ENCODE data around the gene HOXD3. TPM values are rescaled to one million over a fixed set of nuclear protein-coding genes. Genes with fewer than 3 reads are reported as not detected.
A peak's percentile ranks its signal among the peaks of the same experiment; 100 is the strongest.

HOXD3 gene
- 0.29 and 0.70 TPM in 2 replicates for total RNA-seq (2014; rRNA removed; shearing (Covaris generic))

DNA sequence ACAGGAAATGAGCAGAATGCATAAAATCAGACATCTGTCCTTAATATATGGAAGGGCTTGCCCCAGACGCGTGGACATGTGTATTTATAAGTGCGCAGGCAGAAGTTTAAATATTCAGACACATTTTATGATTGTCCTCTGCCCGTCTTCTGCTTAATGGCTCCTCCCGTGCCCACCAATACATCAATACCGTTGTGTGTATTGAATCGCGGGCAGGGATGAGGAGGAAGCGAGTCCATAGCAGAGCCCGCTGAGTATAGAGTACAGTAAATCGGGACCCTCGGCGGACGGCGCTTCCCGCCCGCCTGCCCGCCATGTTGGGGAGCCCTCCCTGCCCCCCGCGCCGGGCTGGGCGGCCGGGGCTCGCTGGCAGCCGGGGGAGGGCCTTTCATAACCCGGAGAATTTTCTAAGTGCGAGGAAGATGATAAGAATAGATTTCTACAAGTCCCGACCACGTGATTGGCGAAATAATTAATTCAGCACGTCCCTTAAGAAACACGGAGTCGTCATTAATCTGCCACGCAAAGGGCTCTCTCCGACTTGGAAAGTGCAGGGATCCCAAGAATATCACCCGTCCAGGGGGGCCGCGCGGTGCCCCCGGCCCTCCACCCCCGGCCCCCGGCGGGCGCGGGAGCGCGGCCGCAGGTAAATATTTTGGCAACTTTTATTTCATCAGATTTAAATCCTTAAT, at the start of gene HOXD3:
HOXD3 (plus strand) TSS at position 501 of the 692 bp plus-strand sequence. CDS start 11,808 bp downstream, outside the sequence.
- DNase-seq (ENCODE audit: low spot score), result no peak

DNA sequence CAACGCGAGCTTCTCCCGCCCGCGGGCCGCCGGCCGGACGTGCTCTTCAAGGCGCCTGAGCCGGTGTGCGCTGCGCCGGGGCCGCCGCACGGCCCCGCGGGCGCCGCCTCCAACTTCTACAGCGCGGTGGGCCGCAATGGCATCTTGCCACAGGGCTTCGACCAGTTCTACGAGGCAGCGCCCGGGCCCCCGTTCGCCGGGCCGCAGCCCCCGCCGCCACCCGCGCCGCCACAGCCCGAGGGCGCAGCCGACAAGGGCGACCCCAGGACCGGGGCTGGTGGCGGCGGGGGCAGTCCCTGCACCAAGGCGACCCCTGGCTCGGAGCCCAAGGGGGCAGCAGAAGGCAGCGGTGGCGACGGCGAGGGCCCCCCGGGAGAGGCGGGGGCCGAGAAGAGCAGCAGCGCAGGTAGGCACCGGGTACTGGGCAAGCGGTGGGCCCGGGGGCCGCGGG, 49.4 kb upstream of the HOXD3 start:
- DNase-seq (ENCODE audit: low spot score), result no peak

- no peak for DNase-seq (ENCODE audit: low spot score)
Measured at GRCh38 chr2:176109192-176109901, 47.8 kb upstream of the HOXD3 start.

DNA sequence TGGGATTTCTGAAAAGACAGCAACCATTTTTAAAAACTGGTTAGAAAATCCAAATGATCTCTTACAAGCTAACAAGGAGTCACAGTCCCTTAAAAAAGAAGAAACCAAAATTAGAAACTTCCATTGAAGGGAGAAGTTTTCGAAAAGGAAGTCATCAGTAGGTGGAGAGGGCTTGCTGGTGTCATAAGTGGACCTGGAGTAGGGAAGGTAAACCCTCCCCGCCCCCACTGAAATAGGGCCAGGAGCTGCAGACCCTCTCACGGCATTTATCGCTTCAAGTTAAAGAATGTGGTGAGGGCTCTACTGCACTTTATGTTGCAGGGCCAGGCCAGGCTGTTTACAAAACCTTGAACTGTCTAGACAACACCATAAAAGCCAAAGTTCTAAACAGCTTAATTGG, 47.2 kb upstream of the HOXD3 start:
- no peak for DNase-seq (ENCODE audit: low spot score)

GRCh38 chr2:176110415-176111308, 46.4 kb upstream of the HOXD3 start:
- no peak for DNase-seq (ENCODE audit: low spot score)

DNA sequence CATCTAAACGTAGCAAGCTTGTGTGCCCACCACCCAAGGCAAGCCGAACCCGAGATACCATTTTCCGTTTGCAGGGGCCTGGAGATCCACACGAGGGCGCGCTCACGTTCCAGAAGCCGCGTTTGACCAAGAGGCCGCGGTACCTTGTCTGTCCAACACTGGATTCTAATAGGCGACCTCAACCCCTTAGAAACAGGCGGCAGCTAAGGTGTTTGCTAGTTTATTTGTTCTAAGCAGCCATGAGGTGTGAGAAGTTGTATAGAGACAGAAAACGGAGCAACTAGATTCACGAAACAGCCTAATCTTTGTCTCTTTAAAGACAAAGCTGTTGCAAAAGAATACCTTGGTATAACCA, 45.8 kb upstream of the HOXD3 start:
- peak; percentile 34 for DNase-seq (ENCODE audit: low spot score)

DNA sequence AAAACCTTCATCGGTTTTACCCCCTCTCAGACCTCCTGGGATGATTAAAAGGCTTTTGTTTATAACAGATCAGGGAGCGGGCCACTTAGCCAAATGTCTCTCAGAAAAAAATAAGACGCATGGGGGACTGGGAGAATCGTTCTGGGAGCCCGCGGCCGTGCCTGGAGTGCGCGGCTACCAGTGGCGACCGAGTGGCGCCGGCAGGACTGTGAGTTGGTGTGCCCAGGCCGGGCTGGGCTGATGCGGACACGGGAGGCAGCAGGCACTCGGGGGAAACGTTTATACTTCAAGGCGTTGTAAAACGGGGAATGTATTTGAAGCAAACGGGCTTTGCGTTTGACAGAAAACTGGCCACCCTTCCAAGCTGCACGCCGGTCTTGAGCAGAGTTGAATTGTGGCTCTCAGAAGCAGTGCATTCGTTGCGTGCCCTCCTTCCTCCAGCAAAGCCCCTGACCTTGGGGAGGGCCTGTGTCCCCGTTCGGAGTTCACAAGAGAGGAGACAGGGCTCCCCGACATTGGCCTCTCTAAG, 45.2 kb upstream of the HOXD3 start:
- no peak for DNase-seq (ENCODE audit: low spot score)

GRCh38 chr2:176112375-176113302, 44.5 kb upstream of the HOXD3 start:
- DNase-seq (ENCODE audit: low spot score), result no peak

DNA sequence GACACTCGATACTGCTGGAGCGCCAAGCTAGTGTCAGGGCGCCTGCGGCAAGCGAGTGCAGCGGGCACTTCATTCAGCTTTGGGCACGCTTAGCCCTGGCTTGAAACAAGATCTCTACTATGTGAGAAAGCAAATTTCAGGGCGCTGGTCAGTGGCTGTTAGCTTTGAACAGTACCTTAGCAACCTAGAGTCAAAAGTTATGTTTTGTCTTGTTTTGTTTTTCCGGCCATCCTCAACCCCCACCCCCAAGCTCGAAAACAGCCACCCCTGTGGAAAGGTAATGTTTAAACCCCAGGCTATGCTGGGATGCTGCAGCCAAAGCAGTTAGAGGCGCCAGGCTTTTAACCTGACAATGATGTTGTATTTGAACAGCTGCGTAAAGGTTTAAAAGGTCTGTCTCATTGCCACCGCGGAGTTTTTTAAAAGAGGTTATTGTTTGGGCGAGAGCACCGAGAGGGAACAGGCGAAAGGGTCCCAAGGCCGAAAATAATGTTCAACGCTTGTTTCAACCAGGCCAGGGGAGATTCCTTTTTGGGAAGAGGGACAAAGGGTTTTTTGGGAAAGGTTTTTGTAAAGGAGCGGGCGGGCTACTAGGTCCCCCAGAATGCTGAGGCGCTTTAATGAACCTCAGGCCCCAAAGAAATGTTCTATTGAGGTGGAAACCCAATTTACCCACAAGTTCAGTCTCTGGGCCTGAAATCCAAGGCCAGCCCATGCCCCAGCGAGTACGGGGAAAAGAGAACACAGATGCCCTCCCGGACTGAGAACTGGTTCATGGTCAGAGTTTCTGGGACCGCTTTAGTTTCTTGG, 42.8 kb upstream of the HOXD3 start:
- DNase-seq (ENCODE audit: low spot score), result no peak

DNA sequence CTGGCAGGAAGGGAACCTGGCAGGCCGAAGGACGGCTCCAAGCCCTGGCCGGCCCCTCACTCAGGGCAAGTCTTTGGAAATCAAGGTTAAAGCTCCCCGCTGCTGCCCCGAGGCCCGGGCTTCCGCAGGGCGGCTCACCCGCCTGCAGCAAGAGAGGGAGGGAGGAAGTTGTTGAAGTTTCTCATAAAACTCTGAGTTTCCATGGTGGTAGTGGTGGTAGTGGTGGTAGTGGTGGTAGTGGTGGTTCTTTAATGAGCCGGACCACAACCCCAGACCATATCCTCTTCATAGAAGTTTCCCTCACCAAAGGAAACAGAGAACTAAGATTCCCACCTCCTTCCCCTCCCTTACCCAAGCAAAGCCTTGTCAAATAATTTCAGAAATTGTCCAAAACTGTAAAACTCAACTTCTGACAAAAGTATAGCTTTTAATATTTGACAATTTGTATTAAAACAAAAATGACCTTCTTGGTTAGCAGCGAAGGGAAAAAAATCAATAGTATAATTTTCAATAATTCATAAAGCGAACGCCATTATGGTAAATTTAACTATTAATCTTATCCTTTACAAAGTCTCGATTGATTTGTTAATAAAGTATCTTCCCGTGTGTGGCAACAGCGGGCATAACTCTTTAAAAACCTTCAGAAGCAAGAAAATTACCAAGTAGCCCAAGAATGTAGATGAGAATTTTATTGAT, 42.0 kb upstream of the HOXD3 start:
- DNase-seq (ENCODE audit: low spot score), result no peak

DNA sequence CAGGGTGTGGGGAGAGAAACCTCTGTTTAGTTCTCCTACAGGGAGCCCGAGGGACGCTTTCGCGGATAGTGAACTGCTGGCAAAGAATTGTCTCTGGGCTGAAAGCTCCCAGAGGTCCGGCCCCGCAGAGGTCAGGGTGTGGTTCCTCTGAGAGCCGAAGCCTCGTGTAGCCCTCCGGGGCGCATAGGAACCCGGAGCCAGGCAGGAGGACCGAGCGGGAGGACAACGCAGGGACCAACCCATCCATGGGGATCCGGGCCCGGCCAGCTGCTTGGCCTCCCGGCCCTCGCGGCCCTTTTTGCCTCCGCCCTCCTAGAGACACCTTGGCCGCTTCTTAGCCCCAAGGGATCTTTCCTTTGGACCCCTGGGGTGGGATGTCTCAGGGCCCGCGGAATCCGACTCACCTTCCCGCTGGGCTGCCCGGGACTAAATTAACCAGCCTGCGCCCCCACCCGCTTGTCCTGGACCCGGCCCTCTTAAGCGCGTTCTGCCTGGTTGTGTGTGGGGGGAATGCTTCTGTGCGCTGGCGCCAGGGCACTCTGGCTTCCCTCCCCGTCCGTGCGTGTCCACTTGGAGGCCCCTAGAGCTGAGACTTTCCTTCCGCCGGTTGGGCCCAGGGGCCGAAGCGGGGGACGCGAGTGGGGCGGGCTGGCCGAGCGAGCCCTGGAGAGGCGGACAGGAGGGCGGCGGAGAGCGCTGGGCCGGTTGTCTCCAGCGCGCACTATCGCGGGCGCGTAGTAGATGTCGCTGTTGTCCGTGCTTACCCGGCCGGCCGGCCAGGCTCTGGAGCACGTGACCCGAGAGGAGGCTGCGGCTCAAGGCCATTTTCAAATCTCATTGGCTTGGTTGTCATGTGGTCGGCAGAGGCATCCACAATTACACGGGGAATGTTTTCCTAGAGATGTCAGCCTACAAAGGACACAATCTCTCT, 41.0 kb upstream of the HOXD3 start, which contains the start of gene HOXD10:
HOXD10 (plus strand) TSS at position 896 of the 931 bp plus-strand sequence. CDS start 56 bp downstream, outside the sequence.
- DNase-seq (ENCODE audit: low spot score), result no peak

DNA sequence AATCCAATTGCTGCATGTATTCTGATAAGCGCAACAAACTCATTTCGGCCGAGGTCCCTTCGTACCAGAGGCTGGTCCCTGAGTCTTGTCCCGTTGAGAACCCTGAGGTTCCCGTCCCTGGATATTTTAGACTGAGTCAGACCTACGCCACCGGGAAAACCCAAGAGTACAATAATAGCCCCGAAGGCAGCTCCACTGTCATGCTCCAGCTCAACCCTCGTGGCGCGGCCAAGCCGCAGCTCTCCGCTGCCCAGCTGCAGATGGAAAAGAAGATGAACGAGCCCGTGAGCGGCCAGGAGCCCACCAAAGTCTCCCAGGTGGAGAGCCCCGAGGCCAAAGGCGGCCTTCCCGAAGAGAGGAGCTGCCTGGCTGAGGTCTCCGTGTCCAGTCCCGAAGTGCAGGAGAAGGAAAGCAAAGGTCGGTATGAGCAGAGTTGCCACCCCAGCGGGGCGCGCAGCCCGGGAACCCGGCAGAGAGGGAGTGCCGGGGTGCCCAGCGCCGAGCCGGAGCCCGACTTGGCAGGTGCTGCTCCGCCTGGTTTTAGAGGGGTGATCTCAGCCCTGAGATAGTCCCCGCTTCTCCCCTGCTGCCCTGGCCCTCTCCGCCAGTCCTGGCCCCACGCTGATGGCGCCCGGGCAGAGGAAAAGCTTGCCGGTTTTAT, 39.8 kb upstream of the HOXD3 start:
- no peak for DNase-seq (ENCODE audit: low spot score)

DNA sequence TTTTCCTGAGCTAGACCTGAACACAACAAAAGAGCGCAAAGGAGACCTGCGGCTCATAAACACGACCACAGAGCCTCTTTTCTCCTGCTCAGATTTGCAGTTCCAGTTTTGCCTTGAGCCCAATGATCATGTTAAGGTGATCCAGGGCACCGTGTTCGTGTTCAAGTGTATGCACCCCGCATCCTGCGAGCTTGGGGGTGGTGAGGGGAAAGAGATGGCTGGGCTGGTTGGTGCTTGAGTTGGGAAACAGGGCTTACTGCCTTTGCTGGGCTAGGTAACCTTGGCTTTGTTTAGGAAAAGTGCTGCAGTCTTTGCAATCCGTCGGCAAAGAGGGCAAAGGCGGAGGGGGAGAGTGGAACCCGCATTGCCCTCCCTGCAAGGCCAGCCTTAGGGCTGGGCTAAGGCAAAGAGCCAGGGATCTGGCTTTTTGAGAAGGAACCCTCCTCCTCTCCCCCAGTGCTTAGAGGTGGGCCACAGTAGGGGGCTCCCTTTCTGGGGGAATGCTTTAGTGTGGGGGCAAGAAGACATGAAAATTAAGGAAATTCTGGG, 39.2 kb upstream of the HOXD3 start:
- DNase-seq (ENCODE audit: low spot score), result no peak

GRCh38 chr2:176118601-176119339, 38.3 kb upstream of the HOXD3 start:
- DNase-seq (ENCODE audit: low spot score), result peak; percentile 64

DNA sequence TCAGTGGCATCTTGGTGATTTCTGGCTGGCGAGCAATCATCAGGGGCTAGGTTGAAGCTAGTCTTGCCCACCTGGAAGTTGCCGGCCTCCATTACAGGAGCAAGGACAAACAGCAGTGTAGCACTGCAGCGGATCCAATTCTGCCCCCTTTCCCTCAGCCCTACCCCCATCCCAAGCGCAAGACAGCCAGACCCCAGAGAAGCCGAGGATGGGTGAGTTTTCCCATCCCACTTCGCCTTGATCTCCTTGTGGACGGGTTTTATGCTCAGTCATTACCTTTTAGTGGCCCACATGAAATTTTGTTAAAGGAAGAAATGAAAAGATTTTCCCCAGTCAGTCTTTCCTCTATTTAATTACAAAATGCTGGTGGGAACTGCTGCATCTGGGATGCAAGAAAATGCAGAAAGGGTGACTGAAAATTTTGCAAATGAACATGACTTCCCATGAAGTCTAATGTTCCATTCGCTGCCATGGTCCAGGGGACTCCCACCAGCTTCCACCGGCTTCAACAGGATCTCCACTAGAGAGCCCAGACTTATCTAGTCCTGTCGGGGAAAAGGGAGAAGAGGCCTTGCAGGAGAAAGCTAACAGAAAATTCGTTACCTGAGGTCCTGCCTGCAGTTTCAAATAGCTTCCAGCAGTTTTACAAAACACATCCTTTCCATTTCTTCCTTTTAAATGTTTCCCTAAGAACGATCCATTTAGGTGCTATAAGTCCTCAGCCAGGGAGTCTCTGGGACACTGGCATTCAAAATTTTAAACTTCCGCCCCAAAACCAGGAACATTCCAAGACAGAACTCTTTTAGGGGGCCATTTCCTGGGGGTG, 36.5 kb upstream of the HOXD3 start:
- no peak for DNase-seq (ENCODE audit: low spot score)

Data from H4 (cell line).